SK-N-SH (cell line): ENCODE measurements around the gene TEAD2. TPM values are rescaled to one million over a fixed set of nuclear protein-coding genes. Genes with fewer than 3 reads are reported as not detected.

Source experiments
- CTCF ChIA-PET: fragments of 300-600, 350-600 bp; formaldehyde crosslinking; extraction: SDS; loops from one replicate; lab custom pipeline; 2021; lab: Yijun Ruan, JAX
- POLR2A ChIA-PET: fragments of 350-600 bp; sonication (Branson Sonifier 250); formaldehyde crosslinking; extraction: SDS; loops from one replicate; lab custom pipeline; 2020; ENCODE audit warnings: antibody characterized with exemption, inconsistent platforms; lab: Yijun Ruan, JAX
- DNase-seq: peaks from one replicate; pipeline ENCODE4 v3.0.0; 2012
- H2AFZ ChIP-seq: fragments of 200-600 bp; sonication (generic); 2 replicates; pipeline ENCODE4 v1.8.1; 2016; ENCODE audit warnings: antibody characterized with exemption, mild to moderate bottlenecking, low read depth
- H3F3A ChIP-seq: fragments of 200-600 bp; sonication (generic); replicated peaks from 2 replicates; pipeline ENCODE3; 2016; ENCODE audit warnings: antibody characterized with exemption, mild to moderate bottlenecking; ENCODE audit not compliant: insufficient read depth
- H3K27ac ChIP-seq, 2 experiments: fragments of 200-500 bp in 1 of 2; fragments of 200-600 bp in 1 of 2; sonication (Bioruptor generic) in 1 of 2; sonication (generic), shearing (Covaris generic) in 1 of 2; 2 replicates each; pipeline versions ENCODE4 v1.5.1 to v1.6.1; 2014 to 2016; ENCODE audit warnings: low read depth in 2 of 2, inconsistent platforms in 1 of 2, low read length in 1 of 2, mild to moderate bottlenecking in 1 of 2, mixed read lengths in 1 of 2
- H3K27me3 ChIP-seq: fragments of 200-600 bp; sonication (generic), shearing (Covaris generic); 2 replicates; pipeline ENCODE4 v1.6.1; 2016; ENCODE audit warnings: mixed run types; ENCODE audit not compliant: insufficient read depth
- H3K36me3 ChIP-seq, 2 experiments: fragments of 200-500 bp in 1 of 2; fragments of 200-600 bp in 1 of 2; sonication (Bioruptor generic) in 1 of 2; sonication (generic) in 1 of 2; replicated peaks in 1 of 2; 2 replicates each; pipeline versions ENCODE3 to v1.5.1; 2014 to 2016; ENCODE audit warnings: low read length in 1 of 2, mild to moderate bottlenecking in 1 of 2; ENCODE audit not compliant: insufficient read depth in 2 of 2, control insufficient read depth in 1 of 2
- H3K4me1 ChIP-seq, 2 experiments: fragments of 200-500 bp in 1 of 2; fragments of 200-600 bp in 1 of 2; sonication (Bioruptor generic) in 1 of 2; sonication (generic), shearing (Covaris generic) in 1 of 2; 2 replicates each; pipeline versions ENCODE4 v1.5.1 to v1.6.1; 2014 to 2016; ENCODE audit warnings: low read depth in 1 of 2, low read length in 1 of 2, mixed run types in 1 of 2; ENCODE audit not compliant: insufficient read depth in 2 of 2, control insufficient read depth in 1 of 2
- H3K4me2 ChIP-seq: fragments of 200-600 bp; sonication (generic), shearing (Covaris generic); 2 replicates; pipeline ENCODE4 v1.6.1; 2017; ENCODE audit warnings: mixed run types
- H3K4me3 ChIP-seq, 2 experiments: fragments of 200-500 bp in 1 of 2; fragments of 200-600 bp in 1 of 2; sonication (Bioruptor generic) in 1 of 2; sonication (generic), shearing (Covaris generic) in 1 of 2; 2 replicates each; pipeline versions ENCODE4 v1.5.1 to v1.8.1; 2014 to 2016; ENCODE audit warnings: low read depth in 2 of 2, inconsistent platforms in 1 of 2, low read length in 1 of 2, mild to moderate bottlenecking in 1 of 2, mixed read lengths in 1 of 2, moderate library complexity in 1 of 2
- H3K79me2 ChIP-seq: fragments of 200-600 bp; sonication (generic); 2 replicates; pipeline ENCODE4 v1.8.1; 2017; ENCODE audit warnings: mild to moderate bottlenecking; ENCODE audit not compliant: insufficient read depth
- H3K9ac ChIP-seq: fragments of 200-600 bp; sonication (generic); 2 replicates; pipeline ENCODE4 v1.6.1; 2017; ENCODE audit warnings: mixed run types
- H3K9me2 ChIP-seq: fragments of 200-600 bp; sonication (generic); 2 replicates; pipeline ENCODE4 v1.6.1; 2017; ENCODE audit warnings: mixed run types
- H3K9me3 ChIP-seq: fragments of 200-600 bp; sonication (generic); 2 replicates; pipeline ENCODE4 v1.6.1; 2017; ENCODE audit warnings: mixed run types, mild to moderate bottlenecking, moderate library complexity
- H4K20me1 ChIP-seq: fragments of 200-600 bp; sonication (generic); 2 replicates; pipeline ENCODE4 v1.6.1; 2017; ENCODE audit warnings: mild to moderate bottlenecking, mixed run types; ENCODE audit not compliant: insufficient read depth
- ELF1 ChIP-seq: IDR thresholded peaks from 2 replicates; pipeline ENCODE4 v1.4.0; 2012
- EP300 ChIP-seq, 2 experiments: IDR thresholded peaks; 2 replicates each; pipeline versions ENCODE4 v1.4.0 to v1.6.1; 2012; ENCODE audit warnings: borderline replicate concordance in 1 of 2, low read depth in 1 of 2, low read length in 1 of 2
- FOSL2 ChIP-seq: IDR thresholded peaks from 2 replicates; pipeline ENCODE4 v1.4.0; 2012; ENCODE audit warnings: low read depth, mild to moderate bottlenecking, moderate library complexity, borderline replicate concordance
- FOXJ3 ChIP-seq: sonication (generic); formaldehyde crosslinking; IDR thresholded peaks from 2 replicates; pipeline ENCODE4 v1.5.1; 2020; ENCODE audit warnings: mild to moderate bottlenecking, missing genetic modification reagents
- FOXM1 ChIP-seq: IDR thresholded peaks from 2 replicates; pipeline ENCODE4 v1.4.0; 2012; ENCODE audit warnings: low read depth, mild to moderate bottlenecking
- JUND ChIP-seq: IDR thresholded peaks from 2 replicates; pipeline ENCODE4 v1.4.0; 2012
- MAX ChIP-seq: IDR thresholded peaks from 2 replicates; pipeline ENCODE4 v1.4.0; 2012; ENCODE audit warnings: low read depth
- MEF2A ChIP-seq: IDR thresholded peaks from 2 replicates; pipeline ENCODE4 v1.4.0; 2012; ENCODE audit warnings: low read depth, borderline replicate concordance
- NFIC ChIP-seq: IDR thresholded peaks from 2 replicates; pipeline ENCODE4 v1.4.0; 2012; ENCODE audit warnings: borderline replicate concordance
- POLR2AphosphoS5 ChIP-seq: IDR thresholded peaks from 2 replicates; pipeline ENCODE4 v1.6.1; 2012; ENCODE audit warnings: low read depth, low read length
- RCOR1 ChIP-seq: fragments of 150-350 bp; IDR thresholded peaks from 2 replicates; pipeline ENCODE4 v1.6.1; 2017; ENCODE audit warnings: antibody characterized with exemption, low read length
- REST ChIP-seq: IDR thresholded peaks from 2 replicates; pipeline ENCODE4 v1.6.1; 2012; ENCODE audit warnings: mild to moderate bottlenecking, low read depth, low read length, moderate library complexity
- RFX5 ChIP-seq: IDR thresholded peaks from 2 replicates; pipeline ENCODE4 v1.6.1; 2012; ENCODE audit warnings: mild to moderate bottlenecking, improper control_type of control experiment, low read length
- RXRA ChIP-seq: IDR thresholded peaks from 2 replicates; pipeline ENCODE4 v1.4.0; 2012; ENCODE audit warnings: low read depth, mild to moderate bottlenecking, borderline replicate concordance
- SIN3A ChIP-seq: IDR thresholded peaks from 2 replicates; pipeline ENCODE4 v1.6.1; 2012; ENCODE audit warnings: low read depth, mild to moderate bottlenecking, low read length, moderate library complexity, borderline replicate concordance
- TAF1 ChIP-seq: IDR thresholded peaks from 2 replicates; pipeline ENCODE4 v1.6.1; 2012; ENCODE audit warnings: low read depth, mild to moderate bottlenecking, low read length, moderate library complexity, borderline replicate concordance
- YY1 ChIP-seq: IDR thresholded peaks from 2 replicates; pipeline ENCODE4 v1.4.0; 2012; ENCODE audit warnings: low read depth, mild to moderate bottlenecking
- WGBS: methylation state at CpG from one replicate; pipeline ENCODE4 v1.1.6; 2017; ENCODE audit warnings: low lambda C conversion rate; 5-methylcytosine and 5-hydroxymethylcytosine counted together
- polyA plus RNA-seq, 3 experiments: library from polyadenylated mRNA; depleted of rRNA; stranded (reverse); fragments of >200 nt; gene quantifications; 2 replicates each; pipeline ENCODE4 v1.2.3, GENCODE V29; 2012
- TF ChIP-seq, protein P1 (sequence below): fragments of 150-350 bp; IDR thresholded peaks from 2 replicates; pipeline ENCODE4 v1.6.1; 2017; ENCODE audit warnings: antibody characterized with exemption, low read length, low read depth, borderline replicate concordance
- TF ChIP-seq, protein P2 (sequence below): IDR thresholded peaks from 2 replicates; pipeline ENCODE4; 2012
- TF ChIP-seq, protein P3 (sequence below): fragments of 150-350 bp; IDR thresholded peaks from 2 replicates; pipeline ENCODE4 v1.6.1; 2016; ENCODE audit warnings: mild to moderate bottlenecking, low read depth, low read length

TEAD2 gene
- polyA plus RNA-seq, 1 of the 3 experiments (the other 2 are of a cell fraction), result 27.9 TPM

DNA sequence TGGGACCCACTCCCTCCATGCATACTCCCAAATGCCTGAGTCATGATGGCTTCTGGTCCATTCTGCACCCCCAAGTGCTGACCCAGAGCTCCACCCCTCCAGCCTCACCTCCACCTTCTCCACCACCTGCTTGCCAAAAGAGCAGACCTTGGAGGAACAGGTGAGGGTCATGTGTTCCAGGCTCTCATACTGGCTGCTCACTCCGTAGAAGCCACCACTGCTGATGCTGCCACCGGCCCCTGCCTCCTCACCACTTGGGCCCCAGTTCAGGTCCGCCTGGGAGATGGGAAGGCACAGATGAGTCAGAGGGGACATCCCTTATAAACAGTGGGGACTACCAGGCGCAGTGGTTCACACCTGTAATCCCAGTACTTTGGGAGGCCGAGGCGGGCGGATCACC lies 19.1 kb downstream of the TEAD2 start:
- Histone ChIP-seq H3K9me2 (no peaks in the 10 kb centered on the region), H2AFZ (no peak overlapping the region), H3K79me2 (no peaks in the 10 kb centered on the region), H3K4me3 (no peak overlapping the region), H3K9me3 (no peaks in the 10 kb centered on the region), H3K4me1 (peaks cover 0 to 6% of the 10 kb centered on the region in 2 experiments; a peak in 1 of 4 replicates), H3K27me3 (no peaks in the 10 kb centered on the region), H3K9ac (no peak overlapping the region), H3K27ac (no peak overlapping the region), H3K4me2 (no peak overlapping the region), H3K36me3 (peaks cover 34 to 44% of the 10 kb centered on the region in 2 experiments), H4K20me1 (no peaks in the 10 kb centered on the region), H3F3A (no peaks in the 10 kb centered on the region)
- no peak for DNase-seq
- no peak for TF ChIP-seq YY1
- 100% methylated on average over 5 of the region's 7 CpGs for WGBS
- CTCF ChIA-PET, result no interaction called here
- POLR2A ChIA-PET, result no interaction called here

DNA sequence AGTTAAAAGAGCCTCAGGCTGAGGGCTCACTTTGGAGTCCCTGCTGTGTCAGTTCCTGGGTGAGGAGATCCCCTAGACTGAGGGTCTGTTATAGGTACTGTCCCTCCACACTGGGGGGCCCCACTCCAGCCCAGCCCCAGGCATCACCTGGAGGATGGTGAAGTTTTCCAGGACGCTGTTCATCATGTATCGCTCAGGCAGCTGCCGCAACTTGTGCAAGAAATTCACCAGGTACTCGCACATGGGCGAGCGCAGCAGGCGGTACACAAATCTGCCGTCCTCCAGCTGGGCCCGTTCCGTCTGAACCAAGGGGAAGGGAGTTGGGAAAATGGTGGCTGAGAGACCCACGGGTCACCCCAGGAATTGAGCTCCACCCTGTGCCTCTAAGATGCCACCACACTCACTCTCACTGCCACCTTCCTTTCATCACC lies 19.9 kb downstream of the TEAD2 start:
- Histone ChIP-seq H3K36me3 (peaks cover 31 to 37% of the 10 kb centered on the region in 2 experiments), H2AFZ (no peak overlapping the region)
- TF ChIP-seq RXRA (no peak), FOXJ3 (CRISPR knock-in tag) (no peak), FOXM1 (no peak), TAF1 (no peak), EP300 (IDR thresholded peaks at IDR 0.05; ENCODE audit: borderline replicate concordance in 1 of 2, low read depth in 1 of 2, low read length in 1 of 2) (no peak), MAX (no peak), POLR2AphosphoS5 (no peak), REST (no peak), NFIC (no peak), FOSL2 (no peak), MEF2A (no peak), JUND (no peak), SIN3A (no peak), RCOR1 (no peak), ELF1 (no peak), RFX5 (no peak)
- TF ChIP-seq, protein P1, sequence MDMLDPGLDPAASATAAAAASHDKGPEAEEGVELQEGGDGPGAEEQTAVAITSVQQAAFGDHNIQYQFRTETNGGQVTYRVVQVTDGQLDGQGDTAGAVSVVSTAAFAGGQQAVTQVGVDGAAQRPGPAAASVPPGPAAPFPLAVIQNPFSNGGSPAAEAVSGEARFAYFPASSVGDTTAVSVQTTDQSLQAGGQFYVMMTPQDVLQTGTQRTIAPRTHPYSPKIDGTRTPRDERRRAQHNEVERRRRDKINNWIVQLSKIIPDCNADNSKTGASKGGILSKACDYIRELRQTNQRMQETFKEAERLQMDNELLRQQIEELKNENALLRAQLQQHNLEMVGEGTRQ, result no peak
- TF ChIP-seq, protein P2, sequence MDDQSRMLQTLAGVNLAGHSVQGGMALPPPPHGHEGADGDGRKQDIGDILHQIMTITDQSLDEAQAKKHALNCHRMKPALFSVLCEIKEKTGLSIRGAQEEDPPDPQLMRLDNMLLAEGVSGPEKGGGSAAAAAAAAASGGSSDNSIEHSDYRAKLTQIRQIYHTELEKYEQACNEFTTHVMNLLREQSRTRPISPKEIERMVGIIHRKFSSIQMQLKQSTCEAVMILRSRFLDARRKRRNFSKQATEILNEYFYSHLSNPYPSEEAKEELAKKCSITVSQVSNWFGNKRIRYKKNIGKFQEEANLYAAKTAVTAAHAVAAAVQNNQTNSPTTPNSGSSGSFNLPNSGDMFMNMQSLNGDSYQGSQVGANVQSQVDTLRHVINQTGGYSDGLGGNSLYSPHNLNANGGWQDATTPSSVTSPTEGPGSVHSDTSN, result no peak
- TF ChIP-seq, protein P3, sequence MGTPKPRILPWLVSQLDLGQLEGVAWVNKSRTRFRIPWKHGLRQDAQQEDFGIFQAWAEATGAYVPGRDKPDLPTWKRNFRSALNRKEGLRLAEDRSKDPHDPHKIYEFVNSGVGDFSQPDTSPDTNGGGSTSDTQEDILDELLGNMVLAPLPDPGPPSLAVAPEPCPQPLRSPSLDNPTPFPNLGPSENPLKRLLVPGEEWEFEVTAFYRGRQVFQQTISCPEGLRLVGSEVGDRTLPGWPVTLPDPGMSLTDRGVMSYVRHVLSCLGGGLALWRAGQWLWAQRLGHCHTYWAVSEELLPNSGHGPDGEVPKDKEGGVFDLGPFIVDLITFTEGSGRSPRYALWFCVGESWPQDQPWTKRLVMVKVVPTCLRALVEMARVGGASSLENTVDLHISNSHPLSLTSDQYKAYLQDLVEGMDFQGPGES, result no peak
- TF ChIP-seq, all 33 proteins: peak for 0
- Histone ChIP-seq H3K27ac (no peak overlapping the region), H4K20me1 (no peaks in the 10 kb centered on the region), H3F3A (no peaks in the 10 kb centered on the region), H3K9me3 (no peaks in the 10 kb centered on the region), H3K4me3 (no peak overlapping the region), H3K9me2 (no peaks in the 10 kb centered on the region), H3K27me3 (no peaks in the 10 kb centered on the region), H3K4me1 (peaks cover 0 to 6% of the 10 kb centered on the region in 2 experiments; a peak in 1 of 4 replicates), H3K4me2 (no peak overlapping the region), H3K79me2 (no peaks in the 10 kb centered on the region), H3K9ac (no peak overlapping the region)
- ChIA-PET CTCF (no interaction called here), POLR2A (no interaction called here)
- 86% methylated on average over 11 of the region's 11 CpGs for WGBS
- DNase-seq, result no peak
